ENCODE results near the gene ESYT2.

Gene ESYT2

DNA sequence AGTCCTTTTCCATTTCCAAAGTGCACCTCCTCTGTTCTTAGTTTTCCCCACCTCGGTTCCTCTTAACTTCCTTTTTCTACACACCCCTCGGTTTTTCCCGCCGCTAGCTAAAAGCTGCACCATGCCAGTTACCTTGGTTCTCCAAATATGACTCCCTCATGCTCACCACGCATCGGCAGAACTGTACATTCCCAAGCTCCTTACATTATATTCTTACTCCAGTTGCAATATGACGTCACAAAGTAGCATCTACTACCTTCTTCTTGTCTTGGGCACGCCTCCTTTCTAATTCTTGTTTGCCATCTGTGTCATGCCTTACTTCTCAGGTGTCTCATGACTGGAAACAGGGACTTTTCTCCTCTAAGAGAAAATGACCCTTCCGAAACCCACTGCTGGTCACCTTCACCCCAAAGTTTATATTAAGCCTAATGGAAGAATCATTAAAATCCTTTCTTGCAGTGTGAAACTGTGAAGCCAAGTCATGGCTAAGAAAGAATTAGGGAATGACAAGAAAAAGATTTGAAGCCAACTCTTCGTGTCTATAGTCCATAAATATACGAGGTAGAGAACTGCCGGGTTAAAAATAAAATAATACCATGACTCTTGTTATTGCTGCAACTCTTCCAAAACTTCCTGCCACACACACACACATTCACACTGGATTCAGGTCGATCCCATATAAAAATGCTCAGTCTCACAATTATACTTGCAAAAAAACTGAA is 1.7 kb downstream of the ESYT2 start:
- no peak for DNase-seq (ENCODE audit: low read depth)

DNA sequence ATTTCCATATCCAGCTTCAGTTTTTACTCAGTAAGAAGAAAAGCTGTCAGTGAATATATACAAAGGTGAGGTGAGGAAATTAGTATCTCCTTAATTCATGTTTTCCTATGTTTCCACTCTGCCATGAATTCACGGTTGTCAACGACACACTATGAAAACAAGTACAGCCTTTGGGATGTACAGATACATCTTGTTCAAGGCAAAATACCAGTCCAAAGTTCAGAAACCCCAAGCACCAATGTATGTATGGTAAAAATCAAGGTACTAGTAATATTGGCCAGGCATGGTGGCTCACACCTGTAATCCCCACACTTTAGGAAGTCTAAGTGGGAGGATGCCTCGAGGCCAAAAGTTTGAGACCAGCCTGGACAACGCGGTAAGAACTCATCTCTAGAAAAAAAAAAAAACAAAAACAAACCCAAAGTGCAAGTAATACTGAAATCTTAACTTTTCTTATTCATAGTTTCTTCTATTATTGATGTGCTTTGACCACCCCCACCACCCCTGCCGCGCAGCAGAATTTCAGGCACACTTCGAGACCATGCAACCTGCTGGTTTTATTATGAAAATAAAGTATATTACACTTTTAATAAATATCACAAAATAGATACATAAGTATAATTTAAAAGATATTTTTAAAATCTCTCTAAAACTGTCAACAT is 3.5 kb downstream of the ESYT2 start:
- no peak for DNase-seq (ENCODE audit: low read depth)

GRCh38 chr7:158824028-158824427 is 5.3 kb downstream of the ESYT2 start:
- peak; percentile 46 for DNase-seq (ENCODE audit: low read depth)

- DNase-seq (ENCODE audit: low read depth): no peak
Measured at GRCh38 chr7:158821171-158822031, 7.9 kb downstream of the ESYT2 start.

GRCh38 chr7:158820656-158821055 is 8.7 kb downstream of the ESYT2 start:
- DNase-seq (ENCODE audit: low read depth): no peak

DNA sequence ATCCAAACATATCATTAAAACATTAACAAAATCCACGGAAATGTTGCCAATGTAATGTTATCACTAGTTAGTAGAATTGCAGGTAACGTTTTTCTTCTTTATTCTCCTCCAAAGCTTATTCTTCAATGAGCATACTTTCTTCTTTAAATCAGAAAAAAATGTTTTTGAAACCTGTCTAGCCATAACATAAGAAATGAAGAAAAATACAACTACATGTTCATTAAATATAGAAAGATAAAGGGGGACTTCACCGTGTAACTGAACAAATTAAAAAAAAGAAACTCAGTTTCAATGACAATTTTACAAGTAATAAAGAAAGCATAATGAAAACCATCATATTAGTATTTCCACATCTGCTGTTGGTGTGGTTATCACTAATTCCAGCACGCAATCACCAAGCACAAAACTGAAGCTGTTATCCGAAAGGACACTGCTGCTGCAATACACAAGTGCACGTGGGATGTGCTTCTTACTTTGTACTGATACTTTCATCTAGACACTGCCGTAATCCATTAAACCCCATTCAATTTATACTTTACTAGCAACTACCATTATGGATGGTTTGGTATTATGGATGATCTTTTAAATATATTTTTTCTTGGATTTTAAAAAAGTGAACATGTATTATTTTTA is 9.6 kb downstream of the ESYT2 start:
- DNase-seq (ENCODE audit: low read depth): no peak

DNA sequence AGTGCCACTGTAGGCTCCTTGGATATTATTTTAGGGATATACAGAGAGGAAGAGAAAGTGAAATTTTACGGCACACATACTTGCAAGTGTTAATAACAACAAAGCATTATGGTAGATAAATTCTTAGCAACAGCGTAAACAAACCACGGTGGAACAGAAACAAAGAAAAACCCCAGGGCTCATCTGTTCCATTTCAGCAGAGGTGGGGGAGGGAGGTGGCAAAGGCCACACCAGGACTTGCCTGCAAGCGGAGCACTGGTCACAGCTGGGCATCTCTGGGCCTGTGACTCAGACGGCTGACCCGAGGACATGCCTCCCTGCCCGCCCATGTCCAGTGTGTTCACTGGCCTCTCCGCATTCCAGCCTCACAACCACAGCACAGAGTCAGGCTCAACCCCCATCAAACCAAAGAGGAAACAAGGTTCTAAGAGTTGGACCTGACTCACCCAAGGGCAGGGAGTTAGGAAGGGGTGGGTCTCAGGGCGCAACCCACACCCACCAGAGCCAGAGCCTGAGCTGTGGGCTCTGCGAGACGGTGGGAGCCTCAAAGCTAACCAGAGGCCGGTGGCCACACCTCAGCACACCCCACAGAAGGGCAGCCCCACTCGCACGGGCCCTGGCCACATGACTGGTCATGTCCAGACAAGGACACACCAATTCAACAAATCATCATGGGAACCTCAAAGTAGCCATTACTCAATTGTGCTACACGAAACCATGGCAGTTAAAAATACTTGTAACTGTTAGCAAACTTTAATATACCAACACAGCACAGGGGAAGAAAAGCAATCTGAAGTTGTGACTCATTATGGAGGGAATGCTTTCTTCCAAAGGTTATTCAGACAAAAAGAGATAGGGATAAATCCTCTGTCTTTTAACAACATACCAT is 10.7 kb downstream of the ESYT2 start:
- DNase-seq (ENCODE audit: low read depth): peak; percentile 64

- no peak for DNase-seq (ENCODE audit: low read depth)
Measured at GRCh38 chr7:158816995-158817394, 12.3 kb downstream of the ESYT2 start.

DNA sequence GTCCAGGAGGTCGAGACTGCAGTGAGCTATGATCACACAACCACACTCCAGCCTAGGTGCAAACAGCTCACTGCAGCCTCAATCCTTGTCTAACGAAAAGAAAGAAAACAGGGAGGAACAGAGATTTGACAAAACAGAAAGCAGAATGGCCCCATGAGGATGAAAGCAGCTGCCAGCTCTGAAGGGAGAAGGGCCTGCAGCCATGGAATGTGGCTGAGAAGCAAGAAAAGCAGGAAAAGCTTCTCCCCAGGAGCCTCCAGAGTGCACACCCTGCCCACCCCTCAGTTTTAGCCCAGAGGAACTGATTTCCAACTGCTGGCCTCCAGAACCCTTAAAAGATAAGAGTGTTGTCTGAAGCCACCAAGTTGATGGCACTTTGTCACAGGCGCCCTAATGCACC is 13.0 kb downstream of the ESYT2 start:
- DNase-seq (ENCODE audit: low read depth): no peak

DNA sequence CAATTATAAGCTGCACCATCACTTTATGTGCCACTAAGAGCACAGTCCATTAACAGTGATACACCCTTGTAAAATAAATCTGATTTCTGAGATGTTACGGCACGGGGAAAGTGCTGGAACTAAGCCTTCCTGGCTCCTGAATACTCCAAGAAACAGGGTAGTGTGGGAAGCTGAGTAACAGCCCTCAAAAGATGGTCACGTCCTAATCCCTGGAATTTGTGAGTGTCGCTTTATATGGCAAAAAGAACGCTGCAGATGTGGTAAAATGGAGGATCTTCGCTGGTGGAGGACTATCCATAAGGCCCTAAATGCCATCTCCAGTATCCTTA is 13.5 kb downstream of the ESYT2 start:
- DNase-seq (ENCODE audit: low read depth): no peak

- no peak for DNase-seq (ENCODE audit: low read depth)
Measured at GRCh38 chr7:158815083-158815799, 14.1 kb downstream of the ESYT2 start.

- DNase-seq (ENCODE audit: low read depth): no peak
Measured at GRCh38 chr7:158814637-158815036, 14.7 kb downstream of the ESYT2 start.

- peak; percentile 52 for DNase-seq (ENCODE audit: low read depth)
Measured at GRCh38 chr7:158812684-158813083, 16.6 kb downstream of the ESYT2 start.

GRCh38 chr7:158811894-158812293 is 17.4 kb downstream of the ESYT2 start:
- DNase-seq (ENCODE audit: low read depth): no peak

- DNase-seq (ENCODE audit: low read depth): peak; percentile 31
Measured at GRCh38 chr7:158811461-158811860, 17.8 kb downstream of the ESYT2 start.

GRCh38 chr7:158810846-158811245 is 18.5 kb downstream of the ESYT2 start:
- no peak for DNase-seq (ENCODE audit: low read depth)

- DNase-seq (ENCODE audit: low read depth): no peak
Measured at GRCh38 chr7:158809596-158809995, 19.7 kb downstream of the ESYT2 start.

GRCh38 chr7:158808126-158808525 is 21.2 kb downstream of the ESYT2 start:
- DNase-seq (ENCODE audit: low read depth): no peak

DNA sequence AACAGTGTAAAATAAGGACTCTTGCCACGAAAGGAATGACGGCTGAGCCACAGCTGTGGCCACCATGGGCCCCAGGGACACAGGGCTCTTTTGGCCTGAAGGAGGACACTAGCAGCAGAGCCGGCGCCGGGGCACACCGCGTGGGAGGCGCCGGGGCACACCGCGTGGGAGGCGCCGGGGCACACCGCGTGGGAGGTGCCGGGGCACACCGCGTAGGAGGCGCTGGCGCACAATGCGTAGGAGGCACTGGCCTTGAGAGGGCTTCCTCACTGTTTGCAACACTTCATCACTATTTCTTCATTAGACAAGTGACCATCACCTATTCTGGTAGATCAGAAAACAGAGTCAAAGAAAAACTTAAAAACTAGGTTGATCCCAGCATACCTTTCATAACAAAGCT is 23.4 kb downstream of the ESYT2 start:
- DNase-seq (ENCODE audit: low read depth): no peak

DNA sequence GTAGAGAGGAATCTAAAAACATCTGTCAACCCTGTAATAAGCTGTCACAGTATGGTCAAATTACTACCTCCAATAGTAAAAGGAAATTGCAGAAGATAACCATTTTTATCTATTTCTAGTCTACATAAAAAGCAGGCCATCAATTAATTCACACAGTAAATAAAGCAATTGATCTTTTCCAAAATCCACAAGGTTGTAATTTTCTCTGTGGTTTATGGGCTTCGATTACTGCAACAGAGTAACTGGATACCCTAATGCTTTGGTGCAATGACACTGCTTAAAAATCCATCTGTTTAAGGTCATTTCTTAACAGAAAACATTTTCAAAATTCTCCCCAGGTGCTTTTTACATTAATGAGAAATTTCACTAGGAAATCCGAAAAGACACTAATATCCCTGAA is 23.9 kb downstream of the ESYT2 start:
- no peak for DNase-seq (ENCODE audit: low read depth)

DNA sequence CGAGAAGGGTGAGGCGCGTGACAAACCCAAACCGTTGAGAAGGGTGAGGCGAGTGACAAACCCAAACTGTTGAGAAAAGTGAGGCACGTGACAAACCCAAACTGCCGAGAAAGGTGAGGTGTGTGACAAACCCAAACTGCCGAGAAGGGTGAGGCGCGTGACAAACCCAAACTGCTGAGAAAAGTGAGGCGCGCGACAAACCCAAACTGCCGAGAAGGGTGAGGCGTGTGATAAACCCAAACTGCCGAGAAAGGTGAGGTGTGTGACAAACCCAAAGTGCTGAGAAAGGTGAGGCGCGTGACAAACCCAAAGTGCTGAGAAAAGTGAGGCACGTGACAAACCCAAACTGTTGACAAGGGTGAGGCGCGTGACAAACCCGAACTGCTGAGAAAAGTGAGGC is 25.0 kb downstream of the ESYT2 start:
- DNase-seq (ENCODE audit: low read depth): no peak

Measured in stimulated activated CD8-positive, alpha-beta memory T cell treated with anti-CD3 and anti-CD28 coated beads, Interleukin-12 subunit alpha, Interleukin-12 subunit beta, amount 100 ng/mL, for 1 hour (primary cell).